ENCODE results near the gene EDN1.

Gene EDN1

GRCh38 chr6:12249541-12250382, 40.4 kb upstream of the EDN1 start:
- no peak for TF ChIP-seq CTCF (IDR thresholded peaks at IDR 0.05)

GRCh38 chr6:12250383-12250770, 39.8 kb upstream of the EDN1 start:
- TF ChIP-seq CTCF (IDR thresholded peaks at IDR 0.05) = no peak

- TF ChIP-seq CTCF (IDR thresholded peaks at IDR 0.05) = no peak
Observed at GRCh38 chr6:12254210-12254609, 36.0 kb upstream of the EDN1 start.

GRCh38 chr6:12258191-12258590, 32.0 kb upstream of the EDN1 start:
- TF ChIP-seq CTCF (IDR thresholded peaks at IDR 0.05) = no peak

GRCh38 chr6:12258591-12259075, 31.5 kb upstream of the EDN1 start:
- no peak for TF ChIP-seq CTCF (IDR thresholded peaks at IDR 0.05)

- no peak for TF ChIP-seq CTCF (IDR thresholded peaks at IDR 0.05)
Observed at GRCh38 chr6:12260458-12261093, 29.6 kb upstream of the EDN1 start.

GRCh38 chr6:12261502-12261901, 28.7 kb upstream of the EDN1 start:
- TF ChIP-seq CTCF (IDR thresholded peaks at IDR 0.05) = no peak
